GM21723 (cell line): ENCODE results near the gene TRABD.

ENCODE experiments used
- ATAC-seq: cut with Tn5 transposase; IDR thresholded peaks from one replicate; pipeline ENCODE4 v1.9.1; 2021; ENCODE audit warnings: mild to moderate bottlenecking, moderate library complexity; ENCODE audit not compliant: unreplicated experiment

TRABD gene

DNA sequence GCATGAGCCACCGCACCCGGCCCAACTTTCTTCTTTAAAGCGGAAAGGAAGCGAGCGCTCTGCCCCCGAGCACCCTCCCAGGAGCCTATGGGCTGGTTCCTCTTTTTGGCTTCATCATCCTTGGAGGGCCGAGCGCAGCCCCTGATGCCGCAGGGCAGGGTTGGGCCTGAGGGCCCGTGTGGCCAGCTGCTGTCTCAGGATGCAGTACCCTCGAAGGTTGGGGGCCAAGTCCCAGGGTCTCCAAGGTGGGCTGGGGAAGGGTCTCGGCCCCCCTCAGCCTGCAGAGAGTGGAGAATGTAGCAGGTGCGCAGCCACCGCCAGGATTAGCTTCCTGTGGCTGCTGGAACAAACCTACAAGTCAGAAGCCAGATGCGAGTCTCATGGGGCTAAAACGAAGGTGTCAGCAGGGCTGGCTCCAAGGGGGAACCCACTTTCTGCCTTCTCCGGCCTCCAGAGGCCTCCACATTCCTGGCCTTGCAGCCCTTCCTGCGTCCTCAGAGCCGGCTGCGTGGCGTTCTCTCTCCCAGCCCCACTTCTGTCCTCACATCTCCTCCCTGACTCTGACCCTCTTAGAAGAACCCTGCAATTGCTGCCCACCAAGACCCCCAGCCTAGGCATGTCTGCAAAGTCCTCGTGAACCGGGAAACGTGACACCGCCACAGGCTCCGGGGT, 12.3 kb upstream of the TRABD start:
- no peak for ATAC-seq

DNA sequence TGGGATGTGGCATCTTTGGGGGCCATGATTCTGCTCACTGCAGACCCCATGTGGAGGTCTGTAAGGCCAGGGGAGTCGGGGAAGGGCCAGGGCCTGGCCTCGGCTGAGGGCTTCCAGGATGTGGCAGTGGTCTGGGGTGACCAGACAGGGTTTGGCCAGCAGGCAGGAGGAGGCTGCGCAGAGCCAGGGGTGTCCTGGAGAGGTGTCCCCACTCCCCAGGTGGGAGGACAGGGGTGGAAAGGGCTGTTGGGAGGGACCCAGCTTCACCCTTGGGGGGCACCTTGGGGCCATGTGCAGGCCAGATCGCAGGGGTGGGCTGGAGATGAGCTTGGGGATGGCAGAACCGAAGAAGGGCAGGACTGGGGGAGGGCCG, 11.7 kb upstream of the TRABD start:
- ATAC-seq: no peak

DNA sequence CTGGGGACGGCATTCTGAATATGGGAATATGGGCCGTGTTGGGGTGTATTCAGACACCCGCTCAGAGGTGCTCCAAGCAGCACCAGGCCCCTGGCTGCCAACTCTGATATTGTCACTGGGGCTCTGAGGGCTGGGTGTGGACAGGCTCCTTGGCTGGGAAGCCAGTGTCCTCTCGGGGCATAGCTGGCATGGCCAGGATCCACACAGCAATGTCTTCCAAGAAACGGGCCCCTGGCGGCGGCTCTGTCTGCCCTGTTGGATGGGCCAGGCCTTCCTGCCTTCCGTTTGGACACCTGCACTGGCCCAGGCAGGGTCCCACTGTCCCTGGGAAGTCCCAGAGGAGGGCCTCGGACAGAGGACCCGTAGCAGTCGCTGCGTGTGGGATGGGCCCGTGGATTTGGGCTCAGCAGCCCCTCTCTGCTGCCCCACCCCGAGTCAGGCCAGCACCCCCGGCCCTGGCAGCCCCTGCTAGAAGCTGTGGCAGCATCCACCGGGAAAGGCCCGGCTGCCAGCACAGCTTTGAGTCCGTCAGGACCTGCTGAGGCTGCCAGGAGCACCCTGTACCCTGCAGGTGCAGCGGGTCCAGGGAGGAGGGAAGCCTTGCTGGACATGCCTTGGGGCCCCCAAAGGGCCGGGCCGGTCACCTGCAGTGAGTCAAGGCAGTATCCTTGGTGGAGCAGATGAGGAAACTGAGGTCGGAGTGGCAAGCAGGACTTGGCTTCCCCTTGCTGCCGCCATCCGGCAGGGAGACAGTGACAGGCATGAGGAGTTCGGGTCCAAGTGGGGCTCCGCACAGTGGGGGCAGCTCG, 11.1 kb upstream of the TRABD start:
- no peak for ATAC-seq

DNA sequence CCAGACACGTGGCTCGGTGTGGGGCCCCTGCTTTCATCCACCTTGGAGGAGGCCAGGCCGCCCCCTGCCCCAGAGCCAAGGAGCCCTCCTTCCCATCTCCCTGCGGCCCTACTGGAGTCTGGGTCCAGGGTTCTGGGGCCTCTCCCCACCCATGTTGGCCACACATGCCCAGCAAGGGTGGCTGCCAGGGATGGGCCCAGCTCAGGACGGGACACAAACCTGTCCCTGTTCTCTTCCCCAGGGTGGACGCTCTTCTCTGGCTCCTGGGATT, 10.6 kb upstream of the TRABD start:
- no peak for ATAC-seq

DNA sequence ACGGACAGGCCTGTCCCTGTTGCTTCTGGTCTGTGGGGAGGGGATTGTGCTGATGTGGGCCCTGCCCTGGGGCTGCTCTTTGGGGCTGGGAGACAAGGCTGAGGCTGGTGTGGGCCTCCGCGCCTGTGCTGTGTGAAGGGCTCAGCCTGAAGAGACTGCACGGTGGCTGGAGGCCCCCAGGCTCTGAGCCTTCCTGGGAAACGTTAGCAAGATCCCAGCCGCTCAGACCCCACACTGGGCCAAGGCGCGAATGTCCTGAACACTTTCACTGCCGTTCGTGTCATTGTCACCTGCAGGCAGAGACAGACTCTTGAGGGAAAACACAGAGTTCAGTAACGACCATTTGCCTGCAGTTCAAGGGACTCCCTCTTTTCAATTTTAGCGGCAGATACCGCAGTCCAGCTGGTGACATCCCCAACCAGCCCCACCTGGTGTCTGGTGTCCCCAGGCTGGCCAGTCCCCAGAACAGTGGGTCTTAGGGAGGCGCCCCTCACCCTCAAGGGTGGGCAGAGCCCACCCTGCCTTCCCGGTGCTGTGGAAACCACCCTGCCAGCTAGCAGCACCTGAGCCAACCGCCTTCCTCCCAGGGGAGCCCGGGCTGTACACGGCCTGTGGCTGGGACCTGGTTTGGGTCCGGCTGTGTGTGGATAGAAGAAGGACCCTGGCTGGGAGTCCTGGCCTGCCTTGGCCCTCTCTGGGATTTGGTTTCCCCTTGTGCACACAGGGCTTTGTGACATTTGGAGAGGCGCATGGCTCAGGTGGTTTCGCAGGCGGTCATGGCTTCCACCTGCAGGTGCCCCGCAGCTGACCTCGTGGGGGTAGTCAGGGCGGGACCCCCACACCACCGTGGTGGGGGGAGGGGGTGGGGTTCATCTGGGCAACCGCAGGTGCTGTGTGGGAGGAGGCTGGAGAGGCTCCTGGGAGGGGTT, 9.5 kb upstream of the TRABD start:
- no peak for ATAC-seq

DNA sequence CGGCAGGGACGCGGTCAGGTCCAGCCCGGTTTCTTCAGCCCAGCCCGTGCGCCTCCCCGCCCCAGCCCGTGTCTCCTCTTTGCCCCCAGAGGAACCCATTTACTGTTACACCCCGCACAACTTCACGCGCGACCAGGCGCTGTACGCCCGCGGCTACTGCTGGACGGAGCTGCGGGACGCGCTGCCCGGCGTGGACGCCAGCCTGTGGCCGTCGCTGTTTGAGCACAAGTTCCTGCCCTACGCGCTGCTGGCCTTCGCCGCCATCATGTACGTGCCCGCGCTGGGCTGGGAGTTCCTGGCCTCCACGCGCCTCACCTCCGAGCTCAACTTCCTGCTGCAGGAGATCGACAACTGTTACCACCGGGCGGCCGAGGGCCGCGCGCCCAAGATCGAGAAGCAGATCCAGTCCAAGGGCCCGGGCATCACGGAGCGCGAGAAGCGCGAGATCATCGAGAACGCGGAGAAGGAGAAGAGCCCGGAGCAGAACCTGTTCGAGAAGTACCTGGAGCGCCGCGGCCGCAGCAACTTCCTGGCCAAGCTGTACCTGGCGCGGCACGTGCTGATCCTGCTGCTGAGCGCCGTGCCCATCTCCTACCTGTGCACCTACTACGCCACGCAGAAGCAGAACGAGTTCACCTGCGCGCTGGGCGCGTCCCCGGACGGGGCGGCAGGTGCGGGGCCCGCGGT, 8.7 kb upstream of the TRABD start:
- no peak for ATAC-seq

DNA sequence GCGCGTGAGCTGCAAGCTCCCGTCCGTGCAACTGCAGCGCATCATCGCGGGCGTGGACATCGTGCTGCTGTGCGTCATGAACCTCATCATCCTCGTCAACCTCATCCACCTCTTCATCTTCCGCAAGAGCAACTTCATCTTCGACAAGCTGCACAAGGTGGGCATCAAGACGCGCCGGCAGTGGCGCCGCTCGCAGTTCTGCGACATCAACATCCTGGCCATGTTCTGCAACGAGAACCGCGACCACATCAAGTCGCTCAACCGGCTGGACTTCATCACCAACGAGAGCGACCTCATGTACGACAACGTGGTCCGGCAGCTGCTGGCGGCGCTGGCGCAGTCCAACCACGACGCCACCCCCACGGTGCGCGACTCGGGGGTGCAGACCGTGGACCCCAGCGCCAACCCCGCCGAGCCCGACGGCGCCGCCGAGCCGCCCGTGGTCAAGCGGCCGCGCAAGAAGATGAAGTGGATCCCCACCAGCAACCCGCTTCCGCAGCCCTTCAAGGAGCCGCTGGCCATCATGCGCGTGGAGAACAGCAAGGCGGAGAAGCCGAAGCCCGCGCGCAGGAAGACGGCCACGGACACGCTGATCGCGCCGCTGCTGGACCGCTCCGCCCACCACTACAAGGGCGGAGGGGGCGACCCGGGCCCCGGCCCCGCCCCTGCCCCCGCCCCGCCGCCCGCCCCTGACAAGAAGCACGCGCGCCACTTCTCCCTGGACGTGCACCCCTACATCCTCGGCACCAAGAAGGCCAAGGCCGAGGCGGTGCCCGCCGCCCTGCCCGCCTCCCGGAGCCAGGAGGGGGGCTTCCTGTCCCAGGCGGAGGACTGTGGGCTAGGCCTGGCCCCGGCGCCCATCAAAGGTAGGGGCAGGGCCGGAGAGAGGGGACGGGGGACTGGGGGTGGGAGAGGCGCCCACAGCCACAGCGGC, 7.9 kb upstream of the TRABD start:
- ATAC-seq: no peak

DNA sequence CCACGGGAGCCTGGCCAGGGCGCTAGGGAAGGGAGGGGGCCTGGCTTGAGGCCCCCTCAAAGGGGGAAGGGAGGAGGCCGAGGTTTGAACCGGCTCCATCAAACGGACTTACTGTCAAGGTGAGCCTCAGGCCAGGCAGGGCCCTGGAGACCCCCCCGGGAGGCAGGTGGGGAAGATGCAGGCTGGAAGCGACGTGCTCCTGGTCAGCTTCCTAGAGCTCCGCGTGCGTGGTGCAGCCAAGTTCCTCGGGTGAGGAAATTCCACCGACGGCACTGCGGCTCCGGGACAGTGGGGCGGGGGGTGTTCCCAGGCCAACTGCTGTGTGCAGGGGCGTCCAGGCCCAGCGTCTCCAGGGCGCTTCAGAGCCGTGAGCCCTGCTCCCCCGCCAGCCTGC, 7.2 kb upstream of the TRABD start:
- ATAC-seq: no peak

DNA sequence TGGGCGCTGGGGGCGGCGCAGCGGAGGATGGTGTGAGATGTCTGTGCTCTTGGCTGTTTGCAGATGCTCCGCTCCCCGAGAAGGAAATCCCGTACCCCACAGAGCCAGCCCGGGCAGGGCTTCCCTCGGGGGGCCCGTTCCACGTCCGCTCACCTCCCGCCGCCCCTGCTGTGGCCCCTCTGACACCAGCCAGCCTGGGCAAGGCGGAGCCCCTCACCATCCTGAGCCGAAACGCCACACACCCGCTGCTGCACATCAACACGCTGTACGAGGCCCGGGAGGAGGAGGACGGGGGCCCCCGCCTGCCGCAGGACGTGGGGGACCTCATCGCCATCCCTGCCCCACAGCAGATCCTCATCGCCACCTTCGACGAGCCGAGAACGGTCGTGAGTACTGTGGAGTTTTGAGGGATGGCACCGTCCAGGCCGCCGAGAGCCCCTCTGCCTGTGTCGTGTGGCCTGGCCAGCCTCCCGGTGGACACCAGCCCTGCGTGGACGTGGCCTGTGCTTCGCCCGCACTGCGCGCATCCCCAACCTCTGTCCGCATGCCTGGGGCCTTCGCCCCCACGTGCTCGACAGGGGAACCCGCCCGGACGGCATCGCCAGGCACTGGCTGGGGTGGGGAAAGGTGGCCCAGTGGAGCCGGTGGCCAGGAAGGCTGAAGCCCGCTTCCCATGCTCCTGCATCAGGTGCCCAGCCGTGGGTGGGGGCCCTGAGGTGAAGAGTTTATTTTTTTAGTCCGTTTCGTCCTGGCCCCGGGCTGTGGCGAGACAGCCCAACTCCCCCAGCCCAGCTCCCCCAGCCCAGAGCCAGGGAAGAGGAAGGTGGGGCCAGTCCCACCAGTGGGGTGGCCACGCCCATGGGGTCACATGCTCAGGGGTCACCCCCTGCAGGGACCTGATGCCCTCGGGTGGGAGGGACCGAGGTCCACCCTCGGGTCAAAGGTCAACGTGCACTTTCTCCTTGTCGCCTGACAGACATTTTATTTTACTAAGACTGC, 6.5 kb upstream of the TRABD start:
- no peak for ATAC-seq

DNA sequence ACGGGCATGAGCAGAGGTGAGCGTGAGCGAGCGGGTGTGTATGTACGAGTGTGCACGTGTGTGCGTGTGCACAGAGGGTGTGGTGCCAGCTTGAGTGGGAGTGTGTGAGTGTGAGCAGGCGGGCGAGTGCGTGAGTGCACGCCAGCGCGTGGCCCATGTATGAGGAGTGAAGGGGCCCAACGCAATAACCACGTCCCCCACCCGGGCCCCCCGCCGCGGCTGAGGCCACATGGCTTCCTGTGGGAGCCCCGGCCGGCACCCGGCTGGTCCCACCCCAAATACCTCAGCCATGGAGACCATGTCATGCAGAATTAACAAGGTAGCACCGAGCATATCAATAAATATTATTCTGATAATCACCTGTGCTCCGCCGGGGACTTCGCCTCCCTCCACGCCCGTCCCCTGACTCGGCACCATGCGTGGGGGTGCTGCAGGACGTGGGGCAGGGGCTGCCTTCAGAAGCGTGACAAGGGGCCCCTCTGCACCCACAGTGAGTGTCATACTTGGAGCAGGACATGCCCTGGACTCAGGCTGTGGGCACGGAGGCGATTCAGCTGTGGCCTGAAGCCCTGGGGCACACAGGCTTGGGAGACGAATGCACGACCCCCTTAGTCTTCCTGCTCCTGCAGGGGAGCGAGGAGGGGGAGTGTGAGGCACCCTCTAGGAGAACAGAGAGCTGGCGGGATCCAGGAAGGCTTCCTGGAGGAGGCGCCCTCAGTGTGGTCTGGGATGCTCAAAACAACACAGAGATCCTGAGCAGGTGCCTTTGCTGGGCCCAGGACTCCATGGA, 5.6 kb upstream of the TRABD start:
- no peak for ATAC-seq

DNA sequence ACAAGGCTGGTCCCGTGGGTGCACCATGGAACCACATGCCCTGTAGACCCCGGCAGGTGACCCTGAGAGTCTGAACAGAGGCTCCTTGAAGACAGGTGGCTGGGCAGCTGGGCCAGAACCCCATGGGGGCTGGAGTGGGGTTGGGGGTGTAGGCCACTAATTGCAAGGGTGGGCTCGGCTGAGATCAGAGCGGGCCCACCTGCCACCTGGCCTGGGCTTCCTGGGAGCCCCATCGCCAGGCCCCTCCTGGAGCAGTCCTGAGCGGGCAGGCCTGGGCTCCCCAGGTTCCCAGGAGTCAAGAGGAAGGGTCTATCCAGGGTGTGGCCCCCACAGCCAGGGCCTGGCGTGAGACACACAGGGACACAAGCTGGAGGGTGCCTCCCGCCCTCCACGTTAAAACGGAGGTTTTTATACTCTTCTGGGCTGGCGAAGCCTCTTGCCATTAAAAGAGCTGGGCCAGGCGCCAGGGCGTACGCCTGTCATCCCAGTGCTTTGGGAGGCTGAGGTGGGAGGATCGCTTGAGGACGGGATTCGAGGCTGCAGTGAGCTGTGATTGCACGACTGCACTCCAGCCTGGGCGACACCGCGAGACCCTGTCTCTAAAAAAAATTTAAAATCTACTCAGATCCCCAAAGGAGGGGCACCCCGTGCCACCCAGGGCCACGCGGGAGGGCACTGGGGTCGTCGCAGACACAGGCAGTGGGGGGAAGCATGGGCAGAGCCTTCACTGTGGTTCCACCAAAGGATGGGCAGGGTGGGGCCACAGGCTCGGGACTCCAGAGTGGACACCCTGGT, 4.8 kb upstream of the TRABD start:
- no peak for ATAC-seq

DNA sequence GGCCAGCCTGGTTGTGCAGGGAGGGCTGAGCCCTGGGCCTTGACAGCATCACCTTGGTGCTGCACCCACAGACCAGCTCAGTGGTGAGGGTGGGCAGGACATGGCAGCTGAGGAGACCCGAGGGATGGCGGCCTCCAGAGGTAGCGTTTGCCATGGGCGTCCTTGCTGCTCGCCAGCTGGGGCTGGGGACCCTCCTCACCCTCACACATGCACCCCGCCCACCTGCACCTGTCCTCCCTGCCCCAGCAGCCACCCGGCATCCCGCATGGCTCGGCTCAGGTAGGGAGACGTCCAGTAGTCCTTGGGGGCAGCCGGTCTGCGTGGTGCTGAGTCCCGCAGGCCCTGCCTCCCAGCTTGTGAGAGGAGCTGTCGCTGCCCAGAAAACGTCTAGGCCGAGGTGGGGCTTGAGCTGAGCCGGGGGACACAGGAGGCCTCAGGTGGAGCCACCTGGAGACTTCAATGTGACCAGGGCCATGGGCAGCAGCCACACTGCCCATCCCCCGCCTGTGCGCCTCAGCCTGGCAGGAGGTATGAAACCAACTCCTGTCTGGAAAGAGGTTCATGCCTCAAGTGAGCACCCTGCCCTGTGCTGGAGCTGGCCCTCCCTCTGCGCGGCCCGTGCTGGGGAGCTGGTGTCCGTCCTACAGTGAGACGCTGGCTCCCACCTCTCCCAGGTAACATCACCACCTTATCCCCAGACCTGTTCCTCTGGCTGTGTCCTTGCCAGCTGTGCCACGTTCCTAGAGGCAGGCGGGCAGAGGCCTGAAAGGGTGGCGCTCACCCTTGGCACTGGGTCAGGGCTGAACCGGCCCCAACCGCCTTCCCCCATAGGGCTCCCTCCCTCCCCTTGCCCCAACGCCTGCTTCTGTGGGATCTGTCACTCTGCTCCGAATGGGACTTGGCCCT, 3.3 kb upstream of the TRABD start:
- no peak for ATAC-seq

DNA sequence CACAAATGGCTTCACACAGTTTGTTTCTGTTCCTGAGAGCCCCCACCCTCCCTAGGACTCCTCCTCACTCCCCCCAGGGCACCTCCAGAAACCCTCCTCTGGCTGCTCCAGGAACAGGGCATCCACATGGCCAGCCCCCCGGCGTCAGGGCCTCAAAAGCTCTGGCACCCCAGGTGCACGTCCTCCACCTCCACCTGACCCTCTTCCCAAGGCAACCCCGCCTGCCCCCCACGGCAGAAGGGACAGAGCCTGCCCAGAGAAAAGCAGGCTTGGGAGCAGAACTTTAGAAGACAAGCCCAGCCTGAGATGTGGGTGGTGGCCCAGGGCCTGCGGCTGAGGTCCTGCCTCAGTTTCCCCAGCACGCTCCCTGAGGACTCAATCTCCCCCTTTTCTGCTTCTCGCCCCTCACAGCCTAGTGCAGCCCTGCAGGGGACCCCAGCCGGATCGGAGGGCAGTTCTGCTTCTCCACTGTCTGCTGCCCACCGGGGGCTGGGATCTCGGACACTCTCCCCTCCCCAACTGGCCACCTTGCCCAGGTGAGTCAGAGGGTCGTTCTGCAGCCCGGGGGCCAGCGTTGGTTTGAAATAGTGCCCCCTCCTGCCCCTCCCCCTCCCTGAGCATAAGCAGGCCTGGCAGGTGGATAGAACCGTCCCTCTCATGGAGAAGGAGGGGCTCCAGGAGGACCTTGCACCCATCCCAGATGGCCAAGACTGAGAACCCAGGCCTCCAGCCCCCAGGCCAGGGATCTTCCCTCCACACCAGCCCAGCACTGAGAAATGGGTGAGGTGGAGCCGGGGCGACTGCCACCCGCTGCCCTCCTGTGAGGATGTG, 2.4 kb upstream of the TRABD start:
- ATAC-seq: no peak

DNA sequence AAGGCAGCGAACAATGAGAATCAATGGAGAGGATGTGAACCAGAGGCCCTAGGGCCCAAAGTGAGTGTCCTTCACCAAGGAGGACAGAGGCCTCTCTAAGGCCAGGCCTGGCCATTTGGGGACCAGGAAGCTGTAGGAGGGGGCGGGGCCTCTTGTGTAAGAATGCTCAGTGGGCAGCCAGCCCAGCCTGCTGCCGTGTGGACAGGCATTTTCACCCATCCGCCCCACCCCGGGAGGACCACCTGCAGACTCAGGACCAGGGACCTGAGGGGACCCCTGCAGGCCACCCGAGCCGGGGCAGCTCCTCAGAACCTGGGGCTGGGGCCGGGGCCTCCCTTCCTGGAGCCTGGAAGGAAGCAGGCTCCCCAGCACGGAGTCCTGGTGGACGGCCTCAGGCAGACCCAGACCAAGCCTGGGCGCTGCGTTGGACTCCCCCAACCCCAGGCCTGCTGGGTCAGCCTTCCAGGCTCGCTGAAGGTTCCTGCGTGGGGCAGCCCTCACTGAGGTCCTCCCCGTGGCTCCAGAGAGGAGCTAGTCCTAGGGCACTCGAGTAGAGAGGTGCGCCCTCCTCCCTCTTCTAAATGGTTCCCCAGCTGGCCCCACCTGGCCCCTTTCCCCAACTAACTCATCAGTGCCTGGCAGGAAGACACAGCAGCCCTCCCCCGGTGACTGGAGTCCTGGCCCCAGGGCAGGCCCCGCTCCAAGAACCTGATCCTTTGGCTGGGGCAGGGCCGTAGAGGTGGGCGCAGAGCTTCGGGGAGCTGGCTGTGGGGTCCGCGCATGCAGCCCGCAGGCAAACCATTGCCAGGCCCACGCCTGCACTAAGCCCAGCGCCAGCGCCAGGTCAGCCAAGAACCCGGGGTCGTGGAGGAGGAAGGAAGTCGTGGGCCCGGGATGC, 1.5 kb upstream of the TRABD start:
- ATAC-seq: no peak
